CD4-positive, alpha-beta T cell treated with Interleukin-2 at 100 ng/mL for 4 hours (primary cell): Measurements from ENCODE around the gene DNAJC25.
"Not testable (repeated sequence)": the region's sequence is repeated elsewhere in the genome, so short reads cannot be mapped to it uniquely, and the experiment has no call there.

Source experiments
- DNase-seq: peaks from one replicate; pipeline ENCODE4 v3.0.0-alpha.2; 2020; ENCODE audit warnings: low spot score

Gene DNAJC25

GRCh38 chr9:111668026-111668573 is 37.0 kb downstream of the DNAJC25 start:
- no peak for DNase-seq

GRCh38 chr9:111668601-111669000 is 37.5 kb downstream of the DNAJC25 start:
- not testable (repeated sequence) for DNase-seq

GRCh38 chr9:111674319-111674718 is 43.2 kb downstream of the DNAJC25 start:
- DNase-seq: no peak

DNA sequence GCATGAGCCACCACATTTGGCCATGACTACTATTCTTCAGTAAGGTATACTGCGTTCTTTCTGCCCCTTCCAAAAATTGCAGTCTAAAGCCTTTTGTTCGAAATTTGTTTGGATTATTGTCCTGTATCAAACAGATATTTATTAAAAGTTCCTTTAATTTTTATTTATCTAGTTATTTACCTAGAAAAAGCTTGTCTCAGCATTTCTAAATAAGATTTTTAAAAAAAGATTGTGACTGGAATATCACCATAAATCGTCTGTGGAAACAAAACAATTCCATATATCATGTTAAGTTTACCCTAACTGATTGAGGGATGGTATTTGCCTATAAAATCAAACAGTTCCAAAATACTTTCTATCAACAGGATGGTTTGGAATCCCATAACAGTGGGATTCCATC is 45.0 kb downstream of the DNAJC25 start:
- no peak for DNase-seq

GRCh38 chr9:111678293-111678692 is 47.2 kb downstream of the DNAJC25 start:
- DNase-seq: no peak

- DNase-seq: no peak
Measured at GRCh38 chr9:111679199-111679598, 48.1 kb downstream of the DNAJC25 start.

GRCh38 chr9:111683392-111683791 is 52.3 kb downstream of the DNAJC25 start:
- no peak for DNase-seq

DNA sequence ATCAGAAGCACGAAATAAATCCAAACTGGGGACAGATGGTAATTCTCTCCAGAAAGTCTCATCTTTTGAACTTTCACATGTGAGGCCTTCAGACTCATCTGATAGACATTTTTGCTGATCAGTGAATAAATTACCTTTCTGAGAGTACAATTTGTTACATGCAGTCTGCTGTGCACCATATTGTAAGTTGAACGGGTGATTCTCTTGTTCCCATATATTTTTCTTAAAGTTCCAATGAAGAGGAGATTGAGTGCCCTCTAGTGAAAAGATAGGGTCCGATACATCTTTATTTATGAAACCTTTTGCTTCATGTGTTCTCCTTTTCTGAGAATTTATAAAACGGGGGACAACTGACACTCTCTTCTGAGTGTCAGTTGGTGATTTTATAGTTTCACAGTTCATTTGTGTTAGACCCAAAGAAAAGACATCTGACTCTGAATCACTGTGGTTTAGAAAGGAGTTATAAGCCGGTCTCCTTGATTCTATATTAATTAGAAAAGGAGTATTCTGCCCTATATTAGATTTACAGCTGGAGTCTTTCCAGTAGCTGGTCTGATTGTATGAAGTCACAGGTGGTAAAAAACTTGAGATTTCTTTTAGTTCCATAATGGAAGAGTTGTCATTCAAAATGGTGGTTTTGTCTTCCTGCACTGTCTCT is 60.7 kb downstream of the DNAJC25 start:
- peak; percentile 17 for DNase-seq

GRCh38 chr9:111696796-111697195 is 65.7 kb downstream of the DNAJC25 start:
- no peak for DNase-seq

GRCh38 chr9:111700776-111701175 is 69.6 kb downstream of the DNAJC25 start:
- DNase-seq: no peak
